ENCODE results near the gene MCOLN2. TPM values are rescaled to one million over a fixed set of nuclear protein-coding genes. Genes with fewer than 3 reads are reported as not detected.

MCOLN2 gene
- total RNA-seq, 1 donor from 2014 or later = not detected

- Mint-ChIP-seq H3K4me1 (ENCODE audit: unreplicated experiment) (peaks cover 9% of the 10 kb centered on the region), H3K27ac (ENCODE audit: unreplicated experiment) (no peak overlapping the region), H3K27me3 (ENCODE audit: unreplicated experiment) (peaks cover 45% of the 10 kb centered on the region), H3K36me3 (ENCODE audit: unreplicated experiment) (no peaks in the 10 kb centered on the region), H3K9me3 (ENCODE audit: unreplicated experiment) (no peaks in the 10 kb centered on the region), H3K4me3 (ENCODE audit: unreplicated experiment) (no peak overlapping the region)
- no peak for TF ChIP-seq CTCF (IDR thresholded peaks at IDR 0.05)
- DNase-seq (ENCODE audit: extremely low spot score, unreplicated experiment) = no peak
Observed at GRCh38 chr1:84888753-84889152, 108.2 kb downstream of the MCOLN2 start.

GRCh38 chr1:84887261-84887934 lies 109.5 kb downstream of the MCOLN2 start:
- no peak overlapping the region for H3K4me3 Mint-ChIP-seq (ENCODE audit: unreplicated experiment)
- H3K27ac Mint-ChIP-seq (ENCODE audit: unreplicated experiment) = no peak overlapping the region
- H3K27me3 Mint-ChIP-seq (ENCODE audit: unreplicated experiment) = peaks cover 37% of the 10 kb centered on the region
- H3K9me3 Mint-ChIP-seq (ENCODE audit: unreplicated experiment) = no peaks in the 10 kb centered on the region
- no peak for DNase-seq (ENCODE audit: extremely low spot score, unreplicated experiment)
- no peak for TF ChIP-seq CTCF (IDR thresholded peaks at IDR 0.05)
- H3K36me3 Mint-ChIP-seq (ENCODE audit: unreplicated experiment) = no peaks in the 10 kb centered on the region
- H3K4me1 Mint-ChIP-seq (ENCODE audit: unreplicated experiment) = peaks cover 4% of the 10 kb centered on the region

GRCh38 chr1:84885469-84885868 lies 111.4 kb downstream of the MCOLN2 start:
- no peak for TF ChIP-seq CTCF (IDR thresholded peaks at IDR 0.05)
- no peak overlapping the region for H3K27ac Mint-ChIP-seq (ENCODE audit: unreplicated experiment)
- no peaks in the 10 kb centered on the region for H3K36me3 Mint-ChIP-seq (ENCODE audit: unreplicated experiment)
- no peak overlapping the region for H3K4me3 Mint-ChIP-seq (ENCODE audit: unreplicated experiment)
- no peaks in the 10 kb centered on the region for H3K9me3 Mint-ChIP-seq (ENCODE audit: unreplicated experiment)
- no peak for DNase-seq (ENCODE audit: extremely low spot score, unreplicated experiment)
- H3K27me3 Mint-ChIP-seq (ENCODE audit: unreplicated experiment) = peaks cover 23% of the 10 kb centered on the region
- peaks cover 2% of the 10 kb centered on the region for H3K4me1 Mint-ChIP-seq (ENCODE audit: unreplicated experiment)

- H3K9me3 Mint-ChIP-seq (ENCODE audit: unreplicated experiment) = no peaks in the 10 kb centered on the region
- TF ChIP-seq CTCF (IDR thresholded peaks at IDR 0.05) = no peak
- H3K4me3 Mint-ChIP-seq (ENCODE audit: unreplicated experiment) = no peak overlapping the region
- H3K4me1 Mint-ChIP-seq (ENCODE audit: unreplicated experiment) = no peaks in the 10 kb centered on the region
- peaks cover 22% of the 10 kb centered on the region for H3K27me3 Mint-ChIP-seq (ENCODE audit: unreplicated experiment)
- no peak overlapping the region for H3K27ac Mint-ChIP-seq (ENCODE audit: unreplicated experiment)
- no peak for DNase-seq (ENCODE audit: extremely low spot score, unreplicated experiment)
- no peaks in the 10 kb centered on the region for H3K36me3 Mint-ChIP-seq (ENCODE audit: unreplicated experiment)
Observed at GRCh38 chr1:84884671-84885389, 112.1 kb downstream of the MCOLN2 start.

GRCh38 chr1:84883286-84883685 lies 113.6 kb downstream of the MCOLN2 start:
- Mint-ChIP-seq H3K27ac (ENCODE audit: unreplicated experiment) (no peak overlapping the region), H3K9me3 (ENCODE audit: unreplicated experiment) (no peaks in the 10 kb centered on the region), H3K27me3 (ENCODE audit: unreplicated experiment) (peaks cover 20% of the 10 kb centered on the region), H3K4me3 (ENCODE audit: unreplicated experiment) (no peak overlapping the region), H3K4me1 (ENCODE audit: unreplicated experiment) (no peaks in the 10 kb centered on the region), H3K36me3 (ENCODE audit: unreplicated experiment) (no peaks in the 10 kb centered on the region)
- DNase-seq (ENCODE audit: extremely low spot score, unreplicated experiment) = no peak
- TF ChIP-seq CTCF (IDR thresholded peaks at IDR 0.05) = no peak
